Stimulated activated naive CD8-positive, alpha-beta T cell treated with anti-CD3 and anti-CD28 coated beads, Interleukin-15, Interleukin-2, amounts not matched to agents 100 U/mL and 50 U/mL, for 24 hours (primary cell): Measurements from ENCODE around the gene SMARCA1.
A peak's percentile ranks its signal among the peaks of the same experiment; 100 is the strongest.

Experiments used
- ATAC-seq: fragments of 150-1000 bp; cut with Tn5 transposase; one replicate; pipeline ENCODE4 v1.10.0; 2021
- DNase-seq: peaks from one replicate; pipeline ENCODE4 v3.0.0; 2021

The SMARCA1 gene

GRCh38 chrX:129529685-129530281 lies 6.5 kb upstream of the SMARCA1 start:
- ATAC-seq (no peak), DNase-seq (no peak)

GRCh38 chrX:129525896-129526295 lies 2.6 kb upstream of the SMARCA1 start:
- ATAC-seq (no peak), DNase-seq (no peak)

GRCh38 chrX:129525162-129525561 lies 1.9 kb upstream of the SMARCA1 start:
- no peak for DNase-seq
- no peak for ATAC-seq

GRCh38 chrX:129524250-129524850 lies 1.1 kb upstream of the SMARCA1 start:
- DNase-seq (no peak), ATAC-seq (no peak)

- DNase-seq (peak; percentile 4), ATAC-seq (peak; percentile 23)
Measured at GRCh38 chrX:129522184-129523078, 859 bp downstream of the SMARCA1 start.

GRCh38 chrX:129520151-129520550 lies 3.1 kb downstream of the SMARCA1 start:
- DNase-seq, result no peak
- no peak for ATAC-seq

- ATAC-seq, result no peak
- no peak for DNase-seq
Measured at GRCh38 chrX:129516402-129516801, 6.9 kb downstream of the SMARCA1 start.

GRCh38 chrX:129512409-129512808 lies 10.9 kb downstream of the SMARCA1 start:
- DNase-seq, result no peak
- no peak for ATAC-seq

- no peak for ATAC-seq
- no peak for DNase-seq
Measured at GRCh38 chrX:129511689-129512088, 11.6 kb downstream of the SMARCA1 start.

GRCh38 chrX:129510331-129510730 lies 13.0 kb downstream of the SMARCA1 start:
- ATAC-seq (no peak), DNase-seq (no peak)

GRCh38 chrX:129497146-129497843 lies 26.0 kb downstream of the SMARCA1 start:
- DNase-seq (no peak), ATAC-seq (no peak)

- no peak for DNase-seq
- ATAC-seq, result no peak
Measured at GRCh38 chrX:129496625-129497024, 26.7 kb downstream of the SMARCA1 start.

GRCh38 chrX:129495900-129496299 lies 27.4 kb downstream of the SMARCA1 start:
- DNase-seq (no peak), ATAC-seq (no peak)

GRCh38 chrX:129494887-129495286 lies 28.4 kb downstream of the SMARCA1 start:
- ATAC-seq, result no peak
- DNase-seq, result no peak

GRCh38 chrX:129493643-129494042 lies 29.6 kb downstream of the SMARCA1 start:
- DNase-seq (no peak), ATAC-seq (no peak)

- DNase-seq, result no peak
- ATAC-seq, result no peak
Measured at GRCh38 chrX:129490330-129490729, 33.0 kb downstream of the SMARCA1 start.

- no peak for DNase-seq
- ATAC-seq, result no peak
Measured at GRCh38 chrX:129488359-129488758, 34.9 kb downstream of the SMARCA1 start.

- ATAC-seq (no peak), DNase-seq (no peak)
Measured at GRCh38 chrX:129480889-129481288, 42.4 kb downstream of the SMARCA1 start.

GRCh38 chrX:129478516-129478915 lies 44.8 kb downstream of the SMARCA1 start:
- DNase-seq (no peak), ATAC-seq (no peak)

GRCh38 chrX:129472116-129472515 lies 51.2 kb downstream of the SMARCA1 start:
- DNase-seq, result no peak
- no peak for ATAC-seq

- ATAC-seq (no peak), DNase-seq (no peak)
Measured at GRCh38 chrX:129462707-129463106, 60.6 kb downstream of the SMARCA1 start.

GRCh38 chrX:129461801-129462456 lies 61.4 kb downstream of the SMARCA1 start:
- DNase-seq (no peak), ATAC-seq (no peak)
